Measurements from ENCODE around the gene OTOP3. TPM values are rescaled to one million over a fixed set of nuclear protein-coding genes. Genes with fewer than 3 reads are reported as not detected.
A peak's percentile ranks its signal among the peaks of the same experiment; 100 is the strongest.

The OTOP3 gene
- total RNA-seq, 4 donors from 2014 or later, result 7.1 to 33.9 (median 24.0) TPM

- Histone ChIP-seq H3K9me3 (no peaks in the 10 kb centered on the region), H3K36me3 (no peaks in the 10 kb centered on the region), H3K4me1 (peaks cover 10 to 48% (median 14%) of the 10 kb centered on the region in 3 donors), H3K27me3 (peaks cover 0 to 34% (median 0%) of the 10 kb centered on the region in 4 donors), H3K4me3 (no peak overlapping the region), H3K27ac (no peak overlapping the region)
- WGBS, 2 donors, result 100% methylated on average over 7 of the region's 15 CpGs; no CpG with 5 or more reads in 1 of the 2 donors
- DNase-seq, result no peak
- TF ChIP-seq CTCF (IDR thresholded peaks at IDR 0.05), result no peak
- no peak for TF ChIP-seq POLR2A (IDR thresholded peaks at IDR 0.05)
- intact Hi-C loops (cut with DNase I), result loop anchor here (10.0 kb wide), 1 partner anchor 159 kb away; no protein-coding TSS in a partner anchor
Measured at GRCh38 chr17:74954115-74954514, 18.4 kb downstream of the OTOP3 start.

- H3K4me3 ChIP-seq, result no peak overlapping the region
- H3K4me1 ChIP-seq, result peaks cover 10 to 43% (median 14%) of the 10 kb centered on the region in 3 donors
- DNase-seq, result no peak
- intact Hi-C loops (cut with DNase I), result loop anchor here (5.0 to 10.0 kb wide), 2 partner anchors 33 to 160 kb away; partner anchors contain the start of genes OTOP2 and USH1G
- no peak overlapping the region for H3K27ac ChIP-seq
- no peaks in the 10 kb centered on the region for H3K9me3 ChIP-seq
- 61 to 65% methylated on average over 11 to 13 of the region's 13 CpGs for WGBS, 2 donors
- peaks cover 0 to 34% (median 0%) of the 10 kb centered on the region in 4 donors for H3K27me3 ChIP-seq
- H3K36me3 ChIP-seq, result no peaks in the 10 kb centered on the region
- TF ChIP-seq CTCF (IDR thresholded peaks at IDR 0.05) (no peak), POLR2A (IDR thresholded peaks at IDR 0.05) (no peak)
Measured at GRCh38 chr17:74954665-74955421, 19.1 kb downstream of the OTOP3 start.

GRCh38 chr17:74956093-74956492, 20.4 kb downstream of the OTOP3 start:
- H3K9me3 ChIP-seq, result no peaks in the 10 kb centered on the region
- TF ChIP-seq CTCF (IDR thresholded peaks at IDR 0.05) (no peak), POLR2A (IDR thresholded peaks at IDR 0.05) (no peak)
- peaks cover 0 to 24% (median 0%) of the 10 kb centered on the region in 4 donors for H3K27me3 ChIP-seq
- no peak overlapping the region for H3K4me3 ChIP-seq
- intact Hi-C loops (cut with DNase I), result loop anchor here (5.0 to 10.0 kb wide), 2 partner anchors 34 to 161 kb away; partner anchors contain the start of genes OTOP2 and USH1G
- peaks cover 4 to 42% (median 8%) of the 10 kb centered on the region in 3 donors for H3K4me1 ChIP-seq
- 65 to 88% methylated on average over 2 of the region's 4 CpGs for WGBS, 2 donors
- no peak overlapping the region for H3K27ac ChIP-seq
- no peak for DNase-seq
- H3K36me3 ChIP-seq, result no peaks in the 10 kb centered on the region

GRCh38 chr17:74957935-74958740, 22.4 kb downstream of the OTOP3 start:
- DNase-seq, result no peak
- no peak overlapping the region for H3K4me3 ChIP-seq
- peaks cover 3 to 40% (median 9%) of the 10 kb centered on the region in 3 donors for H3K4me1 ChIP-seq
- TF ChIP-seq POLR2A (IDR thresholded peaks at IDR 0.05), result no peak
- TF ChIP-seq CTCF (IDR thresholded peaks at IDR 0.05), result peak; percentile 88 to 99 (median 96)
- whole genome bisulfite sequencing, 2 donors, result 14 to 27% methylated on average over 10 to 11 of the region's 33 CpGs
- H3K36me3 ChIP-seq, result no peaks in the 10 kb centered on the region
- H3K27me3 ChIP-seq, result peaks cover 0 to 9% (median 0%) of the 10 kb centered on the region in 4 donors
- no peak overlapping the region for H3K27ac ChIP-seq
- intact Hi-C loops (cut with DNase I), result loop anchor here (5.0 to 10.0 kb wide), 2 partner anchors 36 to 163 kb away; partner anchors contain the start of genes OTOP2 and USH1G
- H3K9me3 ChIP-seq, result no peaks in the 10 kb centered on the region

Data from esophagus squamous epithelium (tissue), 5 donors.